Hepatocyte (in vitro differentiated cells): Measurements from ENCODE around the gene BMAL1. TPM values are rescaled to one million over a fixed set of nuclear protein-coding genes. Genes with fewer than 3 reads are reported as not detected.
"Not testable (repeated sequence)": the region's sequence is repeated elsewhere in the genome, so short reads cannot be mapped to it uniquely, and the experiment has no call there.

Source experiments
- DNase-seq: peaks from one replicate; pipeline ENCODE4 v3.0.0-alpha.2; 2016; ENCODE audit warnings: low spot score
- H2AFZ ChIP-seq: fragments of 200-600 bp; sonication (generic); 2 replicates; pipeline ENCODE4 v1.6.0; 2016; ENCODE audit warnings: antibody characterized with exemption, mild to moderate bottlenecking
- H3K27ac ChIP-seq: fragments of 200-600 bp; sonication (generic); 2 replicates; pipeline ENCODE4 v1.5.1; 2016; ENCODE audit warnings: mild to moderate bottlenecking
- H3K27me3 ChIP-seq: fragments of 200-600 bp; sonication (generic); 2 replicates; pipeline ENCODE4 v1.6.1; 2016
- H3K36me3 ChIP-seq: fragments of 200-600 bp; sonication (generic); replicated peaks from 2 replicates; pipeline ENCODE4 v1.5.1; 2016; ENCODE audit warnings: low read depth; ENCODE audit not compliant: insufficient read depth
- H3K4me1 ChIP-seq: fragments of 200-600 bp; sonication (generic); 2 replicates; pipeline ENCODE4 v1.5.1; 2016; ENCODE audit warnings: mild to moderate bottlenecking, moderate library complexity; ENCODE audit not compliant: insufficient read depth
- H3K4me2 ChIP-seq: fragments of 200-600 bp; sonication (generic); 2 replicates; pipeline ENCODE4 v1.6.0; 2016
- H3K4me3 ChIP-seq: fragments of 200-600 bp; sonication (generic); 2 replicates; pipeline ENCODE4 v1.5.1; 2016; ENCODE audit warnings: mild to moderate bottlenecking
- H3K79me2 ChIP-seq: fragments of 200-600 bp; sonication (generic); 2 replicates; pipeline ENCODE4 v1.6.0; 2017; ENCODE audit warnings: mild to moderate bottlenecking
- H3K9me2 ChIP-seq: fragments of 200-600 bp; sonication (generic); replicated peaks from 2 replicates; pipeline ENCODE4 v1.6.0; 2017; ENCODE audit warnings: mild to moderate bottlenecking; ENCODE audit not compliant: insufficient read depth
- H3K9me3 ChIP-seq: fragments of 200-600 bp; sonication (generic); 2 replicates; pipeline ENCODE4 v1.5.1; 2016; ENCODE audit warnings: low read depth, mild to moderate bottlenecking
- H4K20me1 ChIP-seq: fragments of 200-600 bp; sonication (generic); 2 replicates; pipeline ENCODE4 v1.6.0; 2016; ENCODE audit warnings: mild to moderate bottlenecking; ENCODE audit not compliant: insufficient read depth, poor library complexity, severe bottlenecking
- CTCF ChIP-seq: fragments of 200-600 bp; sonication (generic); IDR thresholded peaks from 2 replicates; pipeline ENCODE4 v1.5.1; 2016; ENCODE audit warnings: antibody characterized with exemption, mild to moderate bottlenecking; ENCODE audit not compliant: poor library complexity
- EZH2 ChIP-seq: fragments of 200-600 bp; sonication (generic); IDR thresholded peaks from 2 replicates; pipeline ENCODE4 v1.6.1; 2016; ENCODE audit warnings: antibody characterized with exemption, mild to moderate bottlenecking, borderline replicate concordance
- EZH2phosphoT487 ChIP-seq: fragments of 200-600 bp; sonication (generic); IDR thresholded peaks from one replicate; pipeline ENCODE4 v1.6.1; 2018; ENCODE audit warnings: antibody characterized with exemption, mild to moderate bottlenecking, low read depth, moderate library complexity; ENCODE audit not compliant: unreplicated experiment, severe bottlenecking
- WGBS: methylation state at CpG from one replicate; pipeline ENCODE4 v1.1.6; 2016; ENCODE audit warnings: low lambda C conversion rate; ENCODE audit errors: missing lambda C conversion rate; 5-methylcytosine and 5-hydroxymethylcytosine counted together
- polyA plus RNA-seq: library from polyadenylated mRNA; unstranded; fragments of >200 nt; fragmentation: Nextera tagmentation; extraction: Ambion mirVana; gene quantifications from 2 replicates; pipeline ENCODE4 v1.2.1, GENCODE V29; 2016
- total RNA-seq: library from RNA; depleted of rRNA; stranded (reverse); fragments of >200 nt; gene quantifications from 2 replicates; pipeline ENCODE4 v1.2.3, GENCODE V29; 2014

The BMAL1 gene
- total and polyA plus RNA-seq, 2 experiments from 2014 or later: 8.7 to 12.7 TPM

GRCh38 chr11:13391217-13391616 lies 113.6 kb downstream of the BMAL1 start:
- H3K27ac ChIP-seq: no peak overlapping the region
- no peaks in the 10 kb centered on the region for H3K79me2 ChIP-seq
- H2AFZ ChIP-seq: no peak overlapping the region
- no peak overlapping the region for H3K4me3 ChIP-seq
- H4K20me1 ChIP-seq: no peaks in the 10 kb centered on the region
- TF ChIP-seq EZH2 (no peak), CTCF (no peak), EZH2phosphoT487 (no peak)
- no peaks in the 10 kb centered on the region for H3K9me3 ChIP-seq
- H3K27me3 ChIP-seq: no peaks in the 10 kb centered on the region
- H3K4me1 ChIP-seq: no peaks in the 10 kb centered on the region
- 86% methylated on average over 1 of the region's 1 CpG for WGBS
- no peak for DNase-seq
- no peak overlapping the region for H3K4me2 ChIP-seq
- no peaks in the 10 kb centered on the region for H3K36me3 ChIP-seq
- no peaks in the 10 kb centered on the region for H3K9me2 ChIP-seq

GRCh38 chr11:13398335-13398734 lies 120.7 kb downstream of the BMAL1 start:
- H3K4me1 ChIP-seq, H3K9me3 ChIP-seq, H3K4me2 ChIP-seq, H3K27me3 ChIP-seq, H3K9me2 ChIP-seq, DNase-seq, H3K36me3 ChIP-seq, H3K79me2 ChIP-seq, H3K27ac ChIP-seq, H3K4me3 ChIP-seq, H2AFZ ChIP-seq, H4K20me1 ChIP-seq: not testable (repeated sequence)

GRCh38 chr11:13405220-13405619 lies 127.6 kb downstream of the BMAL1 start:
- H3K4me3 ChIP-seq: no peak overlapping the region
- no peak overlapping the region for H2AFZ ChIP-seq
- H3K27me3 ChIP-seq: no peaks in the 10 kb centered on the region
- no peak overlapping the region for H3K27ac ChIP-seq
- no peaks in the 10 kb centered on the region for H4K20me1 ChIP-seq
- no peak for TF ChIP-seq EZH2phosphoT487
- TF ChIP-seq CTCF: no peak
- no peak for TF ChIP-seq EZH2
- H3K9me2 ChIP-seq: no peaks in the 10 kb centered on the region
- no peaks in the 10 kb centered on the region for H3K36me3 ChIP-seq
- H3K4me2 ChIP-seq: no peak overlapping the region
- H3K9me3 ChIP-seq: no peaks in the 10 kb centered on the region
- DNase-seq: no peak
- no peaks in the 10 kb centered on the region for H3K4me1 ChIP-seq
- WGBS: 96% methylated on average over 4 of the region's 4 CpGs
- no peaks in the 10 kb centered on the region for H3K79me2 ChIP-seq

GRCh38 chr11:13415201-13415600 lies 137.6 kb downstream of the BMAL1 start:
- H3K27ac ChIP-seq: no peak overlapping the region

More at GRCh38 chr11:13415201-13415600, 137.6 kb downstream of the BMAL1 start:
- Histone ChIP-seq H3K9me2 (no peaks in the 10 kb centered on the region), H4K20me1 (no peaks in the 10 kb centered on the region), H3K9me3 (no peaks in the 10 kb centered on the region), H3K36me3 (no peaks in the 10 kb centered on the region), H3K4me2 (no peak overlapping the region), H3K4me3 (no peak overlapping the region), H2AFZ (no peak overlapping the region), H3K27me3 (no peaks in the 10 kb centered on the region), H3K4me1 (no peaks in the 10 kb centered on the region), H3K79me2 (no peaks in the 10 kb centered on the region)
- 93% methylated on average over 3 of the region's 3 CpGs for WGBS
- TF ChIP-seq EZH2: no peak
- TF ChIP-seq EZH2phosphoT487: no peak
- no peak for TF ChIP-seq CTCF
- no peak for DNase-seq
